ENCODE measurements around the gene GTF2A2. TPM values are rescaled to one million over a fixed set of nuclear protein-coding genes. Genes with fewer than 3 reads are reported as not detected.
"Not testable (repeated sequence)": the region's sequence is repeated elsewhere in the genome, so short reads cannot be mapped to it uniquely, and the experiment has no call there.

The GTF2A2 gene
- total RNA-seq, 1 donor: 31.2 TPM

GRCh38 chr15:59644756-59645155 lies 12.6 kb downstream of the GTF2A2 start:
- Histone ChIP-seq H3K9me3 (ENCODE audit: low read depth, low read length) (no peaks in the 10 kb centered on the region), H3K4me3 (ENCODE audit: low read length) (no peak overlapping the region), H3K27me3 (ENCODE audit: insufficient read depth, low read length) (no peaks in the 10 kb centered on the region), H3K4me1 (ENCODE audit: insufficient read depth, low read length) (no peaks in the 10 kb centered on the region)

- Histone ChIP-seq H3K4me1 (ENCODE audit: insufficient read depth, low read length) (no peaks in the 10 kb centered on the region), H3K9me3 (ENCODE audit: low read depth, low read length) (no peaks in the 10 kb centered on the region), H3K4me3 (ENCODE audit: low read length) (no peak overlapping the region), H3K27me3 (ENCODE audit: insufficient read depth, low read length) (no peaks in the 10 kb centered on the region)
These were observed 15.0 kb downstream of the GTF2A2 start for GRCh38 chr15:59642351-59642750.

GRCh38 chr15:59637507-59637906 lies 19.8 kb downstream of the GTF2A2 start:
- not testable (repeated sequence) for H3K4me3 ChIP-seq (ENCODE audit: low read length); H3K27me3 ChIP-seq (ENCODE audit: insufficient read depth, low read length); H3K9me3 ChIP-seq (ENCODE audit: low read depth, low read length); H3K4me1 ChIP-seq (ENCODE audit: insufficient read depth, low read length)

GRCh38 chr15:59636184-59636583 lies 21.1 kb downstream of the GTF2A2 start:
- Histone ChIP-seq H3K9me3 (ENCODE audit: low read depth, low read length) (no peaks in the 10 kb centered on the region), H3K4me1 (ENCODE audit: insufficient read depth, low read length) (no peaks in the 10 kb centered on the region), H3K27me3 (ENCODE audit: insufficient read depth, low read length) (no peaks in the 10 kb centered on the region), H3K4me3 (ENCODE audit: low read length) (no peak overlapping the region)

- no peaks in the 10 kb centered on the region for H3K27me3 ChIP-seq (ENCODE audit: insufficient read depth, low read length)
- H3K4me3 ChIP-seq (ENCODE audit: low read length): no peak overlapping the region
- H3K9me3 ChIP-seq (ENCODE audit: low read depth, low read length): no peaks in the 10 kb centered on the region
- no peaks in the 10 kb centered on the region for H3K4me1 ChIP-seq (ENCODE audit: insufficient read depth, low read length)
These were observed 24.6 kb downstream of the GTF2A2 start for GRCh38 chr15:59632714-59633113.

- Histone ChIP-seq H3K4me1 (ENCODE audit: insufficient read depth, low read length) (no peaks in the 10 kb centered on the region), H3K9me3 (ENCODE audit: low read depth, low read length) (no peaks in the 10 kb centered on the region), H3K4me3 (ENCODE audit: low read length) (no peak overlapping the region), H3K27me3 (ENCODE audit: insufficient read depth, low read length) (no peaks in the 10 kb centered on the region)
These were observed 35.0 kb downstream of the GTF2A2 start for GRCh38 chr15:59622289-59622688.

- H3K27me3 ChIP-seq (ENCODE audit: insufficient read depth, low read length): no peaks in the 10 kb centered on the region
- no peaks in the 10 kb centered on the region for H3K9me3 ChIP-seq (ENCODE audit: low read depth, low read length)
- peaks cover 4% of the 10 kb centered on the region for H3K4me1 ChIP-seq (ENCODE audit: insufficient read depth, low read length)
- H3K4me3 ChIP-seq (ENCODE audit: low read length): no peak overlapping the region
These were observed 38.9 kb downstream of the GTF2A2 start for GRCh38 chr15:59618406-59618805.

GRCh38 chr15:59616379-59616778 lies 40.9 kb downstream of the GTF2A2 start:
- Histone ChIP-seq H3K4me3 (ENCODE audit: low read length) (no peak overlapping the region), H3K9me3 (ENCODE audit: low read depth, low read length) (no peaks in the 10 kb centered on the region), H3K27me3 (ENCODE audit: insufficient read depth, low read length) (no peaks in the 10 kb centered on the region), H3K4me1 (ENCODE audit: insufficient read depth, low read length) (peaks cover 4% of the 10 kb centered on the region)

GRCh38 chr15:59615661-59616060 lies 41.7 kb downstream of the GTF2A2 start:
- peaks cover 4% of the 10 kb centered on the region for H3K4me1 ChIP-seq (ENCODE audit: insufficient read depth, low read length)
- H3K9me3 ChIP-seq (ENCODE audit: low read depth, low read length): no peaks in the 10 kb centered on the region
- H3K27me3 ChIP-seq (ENCODE audit: insufficient read depth, low read length): no peaks in the 10 kb centered on the region
- H3K4me3 ChIP-seq (ENCODE audit: low read length): no peak overlapping the region

GRCh38 chr15:59614153-59614552 lies 43.2 kb downstream of the GTF2A2 start:
- no peaks in the 10 kb centered on the region for H3K9me3 ChIP-seq (ENCODE audit: low read depth, low read length)
- no peaks in the 10 kb centered on the region for H3K27me3 ChIP-seq (ENCODE audit: insufficient read depth, low read length)
- no peak overlapping the region for H3K4me3 ChIP-seq (ENCODE audit: low read length)
- H3K4me1 ChIP-seq (ENCODE audit: insufficient read depth, low read length): peaks cover 4% of the 10 kb centered on the region

- Histone ChIP-seq H3K4me3 (ENCODE audit: low read length) (no peak within 1 kb of the TSS), H3K9me3 (ENCODE audit: low read depth, low read length) (no peaks in the 10 kb centered on the region), H3K27me3 (ENCODE audit: insufficient read depth, low read length) (no peaks in the 10 kb centered on the region), H3K4me1 (ENCODE audit: insufficient read depth, low read length) (peaks cover 4% of the 10 kb centered on the region)
These were observed 45.7 kb downstream of the GTF2A2 start, which contains the start of gene GCNT3 for GRCh38 chr15:59611276-59612260. TSS of gene GCNT3 (plus strand) at chr15:59611783. CDS start at chr15:59618239, 6,456 bp downstream.

GRCh38 chr15:59609730-59610712 lies 47.3 kb downstream of the GTF2A2 start:
- Histone ChIP-seq H3K27me3 (ENCODE audit: insufficient read depth, low read length) (no peaks in the 10 kb centered on the region), H3K4me3 (ENCODE audit: low read length) (no peak overlapping the region), H3K4me1 (ENCODE audit: insufficient read depth, low read length) (peaks cover under 1% of the 10 kb centered on the region), H3K9me3 (ENCODE audit: low read depth, low read length) (no peaks in the 10 kb centered on the region)

GRCh38 chr15:59605994-59606393 lies 51.3 kb downstream of the GTF2A2 start:
- H3K4me3 ChIP-seq (ENCODE audit: low read length): no peak overlapping the region
- H3K4me1 ChIP-seq (ENCODE audit: insufficient read depth, low read length): no peaks in the 10 kb centered on the region
- no peaks in the 10 kb centered on the region for H3K9me3 ChIP-seq (ENCODE audit: low read depth, low read length)
- no peaks in the 10 kb centered on the region for H3K27me3 ChIP-seq (ENCODE audit: insufficient read depth, low read length)

- Histone ChIP-seq H3K4me3 (ENCODE audit: low read length) (no peak overlapping the region), H3K4me1 (ENCODE audit: insufficient read depth, low read length) (no peaks in the 10 kb centered on the region), H3K9me3 (ENCODE audit: low read depth, low read length) (no peaks in the 10 kb centered on the region), H3K27me3 (ENCODE audit: insufficient read depth, low read length) (peaks cover 4% of the 10 kb centered on the region)
These were observed 58.9 kb downstream of the GTF2A2 start for GRCh38 chr15:59598461-59598860.

- no peaks in the 10 kb centered on the region for H3K4me1 ChIP-seq (ENCODE audit: insufficient read depth, low read length)
- H3K27me3 ChIP-seq (ENCODE audit: insufficient read depth, low read length): peaks cover 4% of the 10 kb centered on the region
- no peaks in the 10 kb centered on the region for H3K9me3 ChIP-seq (ENCODE audit: low read depth, low read length)
- H3K4me3 ChIP-seq (ENCODE audit: low read length): no peak overlapping the region
These were observed 60.7 kb downstream of the GTF2A2 start for GRCh38 chr15:59596640-59597039.
